Measurements from ENCODE around the gene GEN1.
A peak's percentile ranks its signal among the peaks of the same experiment; 100 is the strongest.

The GEN1 gene

GRCh38 chr2:17791121-17791816 is 37.3 kb downstream of the GEN1 start:
- Histone ChIP-seq H3K4me3 (no peak overlapping the region), H3K27ac (no peak overlapping the region)

- Histone ChIP-seq H3K27ac (no peak overlapping the region), H3K4me3 (no peak overlapping the region)
These were observed 37.8 kb downstream of the GEN1 start for GRCh38 chr2:17791817-17792130.

GRCh38 chr2:17792515-17792914 is 38.6 kb downstream of the GEN1 start:
- no peak overlapping the region for H3K27ac ChIP-seq
- no peak overlapping the region for H3K4me3 ChIP-seq

GRCh38 chr2:17793296-17793695 is 39.4 kb downstream of the GEN1 start:
- H3K27ac ChIP-seq = no peak overlapping the region

GRCh38 chr2:17793803-17794354 is 39.9 kb downstream of the GEN1 start:
- no peak overlapping the region for H3K4me3 ChIP-seq
- no peak overlapping the region for H3K27ac ChIP-seq

More at GRCh38 chr2:17793296-17793695, 39.4 kb downstream of the GEN1 start:
- H3K4me3 ChIP-seq = no peak overlapping the region

- H3K27ac ChIP-seq = no peak overlapping the region
- H3K4me3 ChIP-seq = no peak overlapping the region
These were observed 41.4 kb downstream of the GEN1 start for GRCh38 chr2:17795309-17795708.

- H3K4me3 ChIP-seq = no peak overlapping the region
These were observed 44.4 kb downstream of the GEN1 start for GRCh38 chr2:17798338-17798737.

GRCh38 chr2:17799301-17800120 is 45.6 kb downstream of the GEN1 start:
- no peak overlapping the region for H3K27ac ChIP-seq

More at GRCh38 chr2:17798338-17798737, 44.4 kb downstream of the GEN1 start:
- no peak overlapping the region for H3K27ac ChIP-seq

GRCh38 chr2:17800219-17800618 is 46.3 kb downstream of the GEN1 start:
- no peak overlapping the region for H3K4me3 ChIP-seq
- H3K27ac ChIP-seq = no peak overlapping the region

More at GRCh38 chr2:17799301-17800120, 45.6 kb downstream of the GEN1 start:
- no peak overlapping the region for H3K4me3 ChIP-seq

GRCh38 chr2:17800693-17801458 is 46.9 kb downstream of the GEN1 start:
- no peak overlapping the region for H3K27ac ChIP-seq
- H3K4me3 ChIP-seq = no peak overlapping the region

- Histone ChIP-seq H3K27ac (peak overlapping the region in 2 of 21 experiments; percentile 23 to 61), H3K4me3 (no peak overlapping the region)
These were observed 49.6 kb downstream of the GEN1 start for GRCh38 chr2:17803497-17803896.

GRCh38 chr2:17804358-17804757 is 50.4 kb downstream of the GEN1 start:
- Histone ChIP-seq H3K27ac (peak overlapping the region in 2 of 21 experiments; percentile 4 to 61), H3K4me3 (no peak overlapping the region)

- Histone ChIP-seq H3K4me3 (no peak overlapping the region), H3K27ac (peak overlapping the region in 2 of 21 experiments; percentile 4 to 55)
These were observed 51.2 kb downstream of the GEN1 start for GRCh38 chr2:17805166-17805565.

GRCh38 chr2:17805717-17806363 is 51.9 kb downstream of the GEN1 start:
- H3K4me3 ChIP-seq = no peak overlapping the region

GRCh38 chr2:17813010-17813741 is 59.2 kb downstream of the GEN1 start:
- Histone ChIP-seq H3K27ac (peak overlapping the region in 20 of 21 experiments; percentile 29 to 85 (median 73)), H3K4me3 (no peak overlapping the region)

More at GRCh38 chr2:17805717-17806363, 51.9 kb downstream of the GEN1 start:
- peak overlapping the region in 1 of 21 experiments; percentile 55 for H3K27ac ChIP-seq

- Histone ChIP-seq H3K4me3 (no peak overlapping the region), H3K27ac (peak overlapping the region in 18 of 21 experiments; percentile 29 to 85 (median 74))
These were observed 60.0 kb downstream of the GEN1 start for GRCh38 chr2:17813742-17814473.

GRCh38 chr2:17814601-17815000 is 60.7 kb downstream of the GEN1 start:
- Histone ChIP-seq H3K27ac (peak overlapping the region in 15 of 21 experiments; percentile 20 to 85 (median 74)), H3K4me3 (no peak overlapping the region)
